HEK293T (cell line): ENCODE results near the gene LGR6.

Experiments used
- CTCF ChIA-PET: fragments of 350-600 bp; formaldehyde crosslinking; extraction: SDS; loops from one replicate; lab custom pipeline; 2021; ENCODE audit warnings: antibody characterized with exemption, inconsistent platforms; lab: Yijun Ruan, JAX
- POLR2A ChIA-PET: fragments of 350-600 bp; formaldehyde crosslinking; extraction: SDS; loops from one replicate; lab custom pipeline; 2020; ENCODE audit warnings: antibody characterized with exemption, inconsistent platforms; lab: Yijun Ruan, JAX
- DNase-seq: peaks from one replicate; pipeline ENCODE4 v3.0.0; 2012; ENCODE audit warnings: mixed read lengths; ENCODE audit errors: extremely low spot score
- ARNT ChIP-seq: fragments of 450-650 bp; IDR thresholded peaks from 2 replicates; pipeline ENCODE4 v1.6.1; 2017; ENCODE audit warnings: mild to moderate bottlenecking
- BHLHE40 ChIP-seq: fragments of 450-650 bp; IDR thresholded peaks from 2 replicates; pipeline ENCODE4 v1.6.1; 2016; ENCODE audit warnings: mild to moderate bottlenecking, moderate library complexity, borderline replicate concordance
- CTBP1 ChIP-seq: fragments of 450-650 bp; IDR thresholded peaks from 2 replicates; pipeline ENCODE4 v1.6.1; 2016; ENCODE audit warnings: borderline replicate concordance
- ELF4 ChIP-seq: fragments of 450-650 bp; IDR thresholded peaks from 2 replicates; pipeline ENCODE4 v1.6.1; 2017; ENCODE audit warnings: antibody characterized with exemption
- FOXA1 ChIP-seq: fragments of 450-650 bp; IDR thresholded peaks from 2 replicates; pipeline ENCODE4 v1.6.1; 2016; ENCODE audit warnings: mild to moderate bottlenecking
- FOXK2 ChIP-seq: fragments of 450-650 bp; IDR thresholded peaks from 2 replicates; pipeline ENCODE4 v1.6.1; 2016; ENCODE audit warnings: mild to moderate bottlenecking
- FOXM1 ChIP-seq: fragments of 450-650 bp; IDR thresholded peaks from 2 replicates; pipeline ENCODE4 v1.6.1; 2017; ENCODE audit warnings: mild to moderate bottlenecking, borderline replicate concordance
- HDGF ChIP-seq: fragments of 450-650 bp; IDR thresholded peaks from 2 replicates; pipeline ENCODE4 v1.6.1; 2017; ENCODE audit warnings: antibody characterized with exemption, borderline replicate concordance
- L3MBTL2 ChIP-seq: fragments of 450-650 bp; conservative IDR thresholded peaks from 2 replicates; pipeline ENCODE4 v1.6.1; 2016; ENCODE audit warnings: mild to moderate bottlenecking
- LEF1 ChIP-seq: fragments of 450-650 bp; IDR thresholded peaks from 2 replicates; pipeline ENCODE4 v1.6.1; 2017; ENCODE audit warnings: mild to moderate bottlenecking, borderline replicate concordance
- NFRKB ChIP-seq: fragments of 450-650 bp; IDR thresholded peaks from 2 replicates; pipeline ENCODE4 v1.6.1; 2016; ENCODE audit warnings: mild to moderate bottlenecking, moderate library complexity
- PKNOX1 ChIP-seq: fragments of 450-650 bp; IDR thresholded peaks from 2 replicates; pipeline ENCODE4 v1.6.1; 2016
- SP1 ChIP-seq: fragments of 450-650 bp; IDR thresholded peaks from 2 replicates; pipeline ENCODE4 v1.6.1; 2017
- SUZ12 ChIP-seq: fragments of 450-650 bp; IDR thresholded peaks from 2 replicates; pipeline ENCODE4 v1.6.1; 2016; ENCODE audit warnings: mild to moderate bottlenecking
- TARDBP ChIP-seq: fragments of 450-650 bp; IDR thresholded peaks from 2 replicates; pipeline ENCODE4 v1.6.1; 2016
- ZNF384 ChIP-seq: fragments of 450-650 bp; IDR thresholded peaks from 2 replicates; pipeline ENCODE4 v1.6.1; 2016

The LGR6 gene

GRCh38 chr1:202221911-202222909 is 28.6 kb downstream of the LGR6 start:
- no peak for DNase-seq
- no peak for TF ChIP-seq HDGF
- TF ChIP-seq ZNF384 = no peak
- no peak for TF ChIP-seq FOXK2
- TF ChIP-seq BHLHE40 = no peak
- no peak for TF ChIP-seq SUZ12
- no peak for TF ChIP-seq CTBP1
- TF ChIP-seq FOXA1 = no peak
- TF ChIP-seq NFRKB = no peak
- TF ChIP-seq SP1 = no peak
- TF ChIP-seq PKNOX1 = no peak
- TF ChIP-seq ELF4 = no peak
- no peak for TF ChIP-seq ARNT
- TF ChIP-seq FOXM1 = no peak
- ChIA-PET POLR2A (interaction anchor here (1.2 kb wide), 1 partner anchor 32 kb away, joined by 3 read pairs; no protein-coding TSS in a partner anchor), CTCF (interaction anchor here (1.8 kb wide), 1 partner anchor 32 kb away, joined by 6 read pairs; no protein-coding TSS in a partner anchor)

GRCh38 chr1:202223121-202223860 is 29.7 kb downstream of the LGR6 start:
- ChIA-PET POLR2A (no interaction called here), CTCF (interaction anchor here (1.8 kb wide), 1 partner anchor 33 kb away, joined by 6 read pairs; no protein-coding TSS in a partner anchor)
- TF ChIP-seq ZNF384 = no peak
- TF ChIP-seq SUZ12 = no peak
- no peak for TF ChIP-seq ARNT
- no peak for TF ChIP-seq TARDBP
- no peak for TF ChIP-seq HDGF
- no peak for TF ChIP-seq FOXK2
- TF ChIP-seq SP1 = no peak
- no peak for TF ChIP-seq L3MBTL2
- no peak for TF ChIP-seq BHLHE40
- TF ChIP-seq ELF4 = no peak
- no peak for TF ChIP-seq NFRKB
- TF ChIP-seq FOXM1 = no peak
- TF ChIP-seq LEF1 = no peak
- no peak for TF ChIP-seq PKNOX1
- TF ChIP-seq CTBP1 = no peak
- TF ChIP-seq FOXA1 = no peak
- DNase-seq = no peak

- TF ChIP-seq NFRKB (no peak), LEF1 (no peak), PKNOX1 (no peak)
- ChIA-PET POLR2A (no interaction called here), CTCF (no interaction called here)
- DNase-seq = no peak
Measured at GRCh38 chr1:202224453-202224852, 30.9 kb downstream of the LGR6 start.

GRCh38 chr1:202225131-202225530 is 31.5 kb downstream of the LGR6 start:
- no peak for DNase-seq
- TF ChIP-seq FOXK2 (no peak), BHLHE40 (no peak), SUZ12 (no peak), HDGF (no peak), TARDBP (no peak), CTBP1 (no peak), PKNOX1 (no peak), SP1 (no peak), FOXA1 (no peak), NFRKB (no peak), ARNT (no peak), L3MBTL2 (no peak), ELF4 (no peak), LEF1 (no peak), FOXM1 (no peak), ZNF384 (no peak)
- POLR2A ChIA-PET = interaction anchor here (1.1 kb wide), 1 partner anchor 12 kb away, joined by 4 read pairs; no protein-coding TSS in a partner anchor
- CTCF ChIA-PET = interaction anchor here (0.9 to 1.6 kb wide), 2 partner anchors 11 to 12 kb away, joined by 4 to 9 read pairs; no protein-coding TSS in a partner anchor
